ENCODE measurements around the gene UBE2L5. TPM values are rescaled to one million over a fixed set of nuclear protein-coding genes. Genes with fewer than 3 reads are reported as not detected.

UBE2L5 gene
- total and polyA plus RNA-seq, 2 of the 8 experiments (the other 6 are each of a cell fraction or from before 2014, with no cell fraction given) = not detected

GRCh38 chr13:30398601-30399072 lies 23.7 kb upstream of the UBE2L5 start:
- Histone ChIP-seq H3K4me3 (ENCODE audit: extremely low read depth in 1 of 4, insufficient read depth in 2 of 4, low read depth in 3 of 4, low read length in 4 of 4) (no peak overlapping the region), H4K91ac (replicated peaks; ENCODE audit: insufficient read length, low read length) (no peak overlapping the region), H3K79me1 (ENCODE audit: low read depth, low read length) (no peaks in the 10 kb centered on the region), H3K56ac (replicated peaks; ENCODE audit: insufficient read length, low read depth, low read length) (no peak overlapping the region), H4K8ac (ENCODE audit: extremely low read depth, insufficient read depth, low read length) (no peak overlapping the region; the same call in 1 of the 2 replicates), H3K9me3 (ENCODE audit: insufficient read depth in 2 of 2, low read depth in 1 of 2, low read length in 1 of 2) (no peaks in the 10 kb centered on the region), H2AFZ (ENCODE audit: low read length) (peak overlapping the region; percentile 41; the same call in 1 of the 2 replicates), H3K27ac (ENCODE audit: low read depth, low read length) (no peak overlapping the region), H3K4me2 (ENCODE audit: insufficient read depth in 1 of 2, low read depth in 2 of 2, low read length in 2 of 2) (no peak overlapping the region), H2AK5ac (ENCODE audit: low read depth, low read length) (no peak overlapping the region), H3K4me1 (replicated peaks in 1 of 4; ENCODE audit: control insufficient read depth in 3 of 4, insufficient read depth in 4 of 4, low read length in 3 of 4) (peaks cover 0 to 6% (median 3%) of the 10 kb centered on the region in 4 experiments; a peak in 3 of 7 replicates), H2BK20ac (ENCODE audit: low read length) (no peak overlapping the region), H3K4ac (replicated peaks; ENCODE audit: insufficient read length, low read depth, low read length) (no peak overlapping the region), H3K79me2 (ENCODE audit: control insufficient read depth in 1 of 2, insufficient read depth in 2 of 2, low read length in 2 of 2) (no peaks in the 10 kb centered on the region), H3K18ac (ENCODE audit: extremely low read depth, low read length) (no peak overlapping the region), H2BK5ac (ENCODE audit: low read depth, low read length) (no peak overlapping the region), H3K9ac (replicated peaks in 1 of 4; ENCODE audit: extremely low read depth in 1 of 4, low read depth in 3 of 4, low read length in 3 of 4) (no peak overlapping the region), H2BK12ac (ENCODE audit: low read depth, low read length) (peak overlapping the region; percentile 60; the same call in 1 of the 2 replicates), H3K36me3 (ENCODE audit: control insufficient read depth in 2 of 4, insufficient read depth in 4 of 4, low read length in 3 of 4) (no peaks in the 10 kb centered on the region), H2BK120ac (replicated peaks; ENCODE audit: low read depth, low read length) (no peak overlapping the region), H3K23me2 (ENCODE audit: low read depth, low read length) (peaks cover 4% of the 10 kb centered on the region), H2BK15ac (ENCODE audit: low read length) (no peak overlapping the region), H4K20me1 (replicated peaks in 1 of 2; ENCODE audit: control insufficient read depth in 1 of 2, insufficient read depth in 2 of 2, low read length in 2 of 2) (no peaks in the 10 kb centered on the region), H4K5ac (ENCODE audit: insufficient read length, low read depth, low read length) (no peak overlapping the region), H3K27me3 (replicated peaks in 1 of 4; ENCODE audit: control insufficient read depth in 3 of 4, extremely low read depth in 1 of 4, insufficient read depth in 3 of 4, low read length in 3 of 4) (no peaks in the 10 kb centered on the region), H3K14ac (ENCODE audit: insufficient read length) (no peak overlapping the region), H3K23ac (ENCODE audit: insufficient read length) (no peak overlapping the region)
- POLR2A ChIA-PET (ENCODE audit: partially characterized antibody) = interaction anchor here (0.6 kb wide), 1 partner anchor 112 kb away, joined by 3 read pairs; no protein-coding TSS in a partner anchor
- no peak for DNase-seq (ENCODE audit: low read depth in 1 of 2, low spot score in 2 of 2)
- CTCF ChIA-PET (ENCODE audit: partially characterized antibody) = interaction anchor here (0.6 kb wide), 1 partner anchor 286 kb away, joined by 5 read pairs; no protein-coding TSS in a partner anchor
- FAIRE-seq = no peak
- WGBS, 2 experiments (ENCODE audit: extremely low coverage in 1 of 2, insufficient coverage in 1 of 2, insufficient read length in 1 of 2, insufficient replicate concordance in 2 of 2, low coverage in 1 of 2, low lambda C conversion rate in 2 of 2, missing lambda C conversion rate in 1 of 2) = 89% methylated on average over 7 of the region's 7 CpGs; no CpG with 5 or more reads in 1 of the 2 experiments
- TF ChIP-seq SP1 (IDR thresholded peaks at IDR 0.05; ENCODE audit: low read depth, low read length) = no peak
- no peak for TF ChIP-seq POU5F1 (IDR thresholded peaks at IDR 0.05; ENCODE audit: low read depth, low read length)
- TF ChIP-seq E2F6 (IDR thresholded peaks at IDR 0.05) = no peak

Data from H1 (cell line).